Suprapubic skin (tissue), 3 donors: ENCODE measurements around the gene MACC1.

Experiments used
- EP300 ChIP-seq: sonication (generic); formaldehyde crosslinking; IDR thresholded peaks from one replicate; pipeline ENCODE4 v1.6.1; 2017; ENCODE audit warnings: antibody characterized with exemption
- TF ChIP-seq, protein P1 (sequence below), 2 donors: fragments of 200-600 bp in 1 of 2; fragments of 450-650 bp in 1 of 2; sonication (generic) in 1 of 2; IDR thresholded peaks; one replicate each; pipeline ENCODE4 v1.5.1; 2016 to 2019; ENCODE audit warnings: antibody characterized with exemption in 2 of 2, mild to moderate bottlenecking in 1 of 2, moderate library complexity in 1 of 2

DNA sequence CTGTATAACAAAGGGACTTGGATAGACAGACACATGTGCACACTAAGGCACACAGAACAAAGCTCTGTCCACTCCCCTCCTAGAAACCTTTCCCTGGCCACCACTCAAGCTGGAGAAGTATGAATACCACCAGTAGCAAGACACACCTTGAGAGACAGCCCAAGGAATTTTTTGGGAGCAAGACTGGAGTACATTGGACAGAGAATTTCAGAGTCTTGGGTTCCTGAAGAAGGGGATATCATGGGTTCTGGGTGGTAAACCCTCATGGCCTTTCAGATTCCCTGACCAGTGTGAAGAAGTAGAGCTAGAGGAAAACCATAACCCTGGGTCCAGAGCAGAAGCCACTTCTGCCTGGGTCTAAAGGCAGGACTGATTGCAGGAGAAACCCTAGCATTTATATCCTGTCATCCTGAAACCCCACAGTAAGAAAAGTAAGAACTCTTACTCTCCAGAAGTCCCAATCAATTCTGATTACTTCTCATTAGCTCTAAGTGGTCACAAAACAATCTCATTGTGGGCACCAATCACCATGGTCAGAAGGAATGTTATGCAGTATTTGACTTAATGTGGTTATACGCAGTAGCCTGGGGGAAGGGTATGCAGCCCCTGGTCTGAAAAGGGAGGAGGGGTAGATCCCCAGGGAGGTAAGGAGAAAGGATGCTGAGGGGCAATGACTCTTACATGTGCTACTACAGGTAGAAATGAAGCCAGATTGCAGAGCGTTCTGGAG, 20.4 kb upstream of the MACC1 start:
- TF ChIP-seq EP300: no peak
- TF ChIP-seq, protein P1, sequence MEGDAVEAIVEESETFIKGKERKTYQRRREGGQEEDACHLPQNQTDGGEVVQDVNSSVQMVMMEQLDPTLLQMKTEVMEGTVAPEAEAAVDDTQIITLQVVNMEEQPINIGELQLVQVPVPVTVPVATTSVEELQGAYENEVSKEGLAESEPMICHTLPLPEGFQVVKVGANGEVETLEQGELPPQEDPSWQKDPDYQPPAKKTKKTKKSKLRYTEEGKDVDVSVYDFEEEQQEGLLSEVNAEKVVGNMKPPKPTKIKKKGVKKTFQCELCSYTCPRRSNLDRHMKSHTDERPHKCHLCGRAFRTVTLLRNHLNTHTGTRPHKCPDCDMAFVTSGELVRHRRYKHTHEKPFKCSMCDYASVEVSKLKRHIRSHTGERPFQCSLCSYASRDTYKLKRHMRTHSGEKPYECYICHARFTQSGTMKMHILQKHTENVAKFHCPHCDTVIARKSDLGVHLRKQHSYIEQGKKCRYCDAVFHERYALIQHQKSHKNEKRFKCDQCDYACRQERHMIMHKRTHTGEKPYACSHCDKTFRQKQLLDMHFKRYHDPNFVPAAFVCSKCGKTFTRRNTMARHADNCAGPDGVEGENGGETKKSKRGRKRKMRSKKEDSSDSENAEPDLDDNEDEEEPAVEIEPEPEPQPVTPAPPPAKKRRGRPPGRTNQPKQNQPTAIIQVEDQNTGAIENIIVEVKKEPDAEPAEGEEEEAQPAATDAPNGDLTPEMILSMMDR (IDR thresholded peaks at IDR 0.05): no peak
